Renal pelvis (tissue), 4 donors: ENCODE measurements around the gene KCNQ2. TPM values are rescaled to one million over a fixed set of nuclear protein-coding genes. Genes with fewer than 3 reads are reported as not detected.
"Not testable (repeated sequence)": the region's sequence is repeated elsewhere in the genome, so short reads cannot be mapped to it uniquely, and the experiment has no call there.

Experiments
- DNase-seq: peaks from one replicate; pipeline ENCODE4 v3.0.0-alpha.2; 2013
- polyA plus RNA-seq, 3 donors: library from polyadenylated mRNA; unstranded; fragments of 120-200 nt; gene quantifications; one replicate each; pipeline ENCODE4 v1.2.1, GENCODE V29; 2013; ENCODE audit not compliant: insufficient read length in 3 of 3

Gene KCNQ2
- polyA plus RNA-seq, 3 donors: 7.1 to 8.9 (median 8.1) TPM

- no peak for DNase-seq
These were observed 20.1 kb upstream of the KCNQ2 start for GRCh38 chr20:63492518-63492917.

GRCh38 chr20:63491635-63492230, 19.3 kb upstream of the KCNQ2 start:
- DNase-seq: no peak

GRCh38 chr20:63491078-63491477, 18.6 kb upstream of the KCNQ2 start:
- no peak for DNase-seq

- DNase-seq: no peak
These were observed 18.0 kb upstream of the KCNQ2 start for GRCh38 chr20:63490416-63490815.

- DNase-seq: no peak
These were observed 16.1 kb upstream of the KCNQ2 start for GRCh38 chr20:63488315-63489251.

GRCh38 chr20:63487781-63488241, 15.4 kb upstream of the KCNQ2 start:
- no peak for DNase-seq

- DNase-seq: no peak
These were observed 14.8 kb upstream of the KCNQ2 start for GRCh38 chr20:63487116-63487764.

GRCh38 chr20:63486300-63486855, 13.9 kb upstream of the KCNQ2 start:
- DNase-seq: no peak

- DNase-seq: no peak
These were observed 12.4 kb upstream of the KCNQ2 start for GRCh38 chr20:63484651-63485403.

- DNase-seq: no peak
These were observed 11.8 kb upstream of the KCNQ2 start for GRCh38 chr20:63484236-63484635.

GRCh38 chr20:63483834-63484233, 11.4 kb upstream of the KCNQ2 start:
- no peak for DNase-seq

- DNase-seq: no peak
These were observed 9.6 kb upstream of the KCNQ2 start for GRCh38 chr20:63482021-63482587.

- DNase-seq: no peak
These were observed 9.0 kb upstream of the KCNQ2 start for GRCh38 chr20:63481503-63481902.

- not testable (repeated sequence) for DNase-seq
These were observed 7.4 kb upstream of the KCNQ2 start for GRCh38 chr20:63479695-63480419.

- no peak for DNase-seq
These were observed 6.2 kb upstream of the KCNQ2 start for GRCh38 chr20:63478346-63479302.

GRCh38 chr20:63477944-63478343, 5.5 kb upstream of the KCNQ2 start:
- no peak for DNase-seq

- no peak for DNase-seq
These were observed 4.7 kb upstream of the KCNQ2 start for GRCh38 chr20:63477061-63477616.

GRCh38 chr20:63475209-63475608, 2.8 kb upstream of the KCNQ2 start:
- peak; percentile 61 for DNase-seq
